Mammary epithelial cell (primary cell): ENCODE results near the gene PMIS2.

Source experiments
- CTCF ChIP-seq, 2 donors: IDR thresholded peaks in 1 of 2; conservative IDR thresholded peaks in 1 of 2; 2 replicates each; pipeline ENCODE4 v1.5.1; 2011 to 2012; ENCODE audit warnings: inconsistent platforms in 2 of 2, low read length in 2 of 2, mild to moderate bottlenecking in 2 of 2, control low read depth in 1 of 2, low read depth in 1 of 2; ENCODE audit not compliant: insufficient read depth in 1 of 2; ENCODE audit errors: extremely low read depth in 1 of 2
- EZH2 ChIP-seq: IDR thresholded peaks from 2 replicates; pipeline ENCODE4 v1.6.1; 2012; ENCODE audit warnings: low read length, inconsistent platforms, borderline replicate concordance

GRCh38 chr19:35565016-35565856 lies 20.7 kb upstream of the PMIS2 start:
- TF ChIP-seq CTCF (conservative IDR thresholded peaks at IDR 0.05 in 1 of 2, IDR thresholded peaks at IDR 0.05 in 1 of 2; ENCODE audit: extremely low read depth in 1 of 2, insufficient read depth in 1 of 2, low read depth in 1 of 2, low read length in 2 of 2) (no peak), EZH2 (no peak)
